COLO829 (cell line): ENCODE data around the gene CSF2.

Source experiments
- DNase-seq: peaks from one replicate; pipeline ENCODE4 v3.0.0; 2012; ENCODE audit warnings: low spot score

CSF2 gene

DNA sequence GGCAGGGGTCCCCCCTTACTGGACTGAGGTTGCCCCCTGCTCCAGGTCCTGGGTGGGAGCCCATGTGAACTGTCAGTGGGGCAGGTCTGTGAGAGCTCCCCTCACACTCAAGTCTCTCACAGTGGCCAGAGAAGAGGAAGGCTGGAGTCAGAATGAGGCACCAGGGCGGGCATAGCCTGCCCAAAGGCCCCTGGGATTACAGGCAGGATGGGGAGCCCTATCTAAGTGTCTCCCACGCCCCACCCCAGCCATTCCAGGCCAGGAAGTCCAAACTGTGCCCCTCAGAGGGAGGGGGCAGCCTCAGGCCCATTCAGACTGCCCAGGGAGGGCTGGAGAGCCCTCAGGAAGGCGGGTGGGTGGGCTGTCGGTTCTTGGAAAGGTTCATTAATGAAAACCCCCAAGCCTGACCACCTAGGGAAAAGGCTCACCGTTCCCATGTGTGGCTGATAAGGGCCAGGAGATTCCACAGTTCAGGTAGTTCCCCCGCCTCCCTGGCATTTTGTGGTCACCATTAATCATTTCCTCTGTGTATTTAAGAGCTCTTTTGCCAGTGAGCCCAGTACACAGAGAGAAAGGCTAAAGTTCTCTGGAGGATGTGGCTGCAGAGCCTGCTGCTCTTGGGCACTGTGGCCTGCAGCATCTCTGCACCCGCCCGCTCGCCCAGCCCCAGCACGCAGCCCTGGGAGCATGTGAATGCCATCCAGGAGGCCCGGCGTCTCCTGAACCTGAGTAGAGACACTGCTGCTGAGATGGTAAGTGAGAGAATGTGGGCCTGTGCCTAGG is at the start of gene CSF2:
Gene CSF2 (plus strand): TSS at position 559 of the 783 bp plus-strand sequence. CDS start 35 bp downstream, at position 594.
- DNase-seq, result no peak

DNA sequence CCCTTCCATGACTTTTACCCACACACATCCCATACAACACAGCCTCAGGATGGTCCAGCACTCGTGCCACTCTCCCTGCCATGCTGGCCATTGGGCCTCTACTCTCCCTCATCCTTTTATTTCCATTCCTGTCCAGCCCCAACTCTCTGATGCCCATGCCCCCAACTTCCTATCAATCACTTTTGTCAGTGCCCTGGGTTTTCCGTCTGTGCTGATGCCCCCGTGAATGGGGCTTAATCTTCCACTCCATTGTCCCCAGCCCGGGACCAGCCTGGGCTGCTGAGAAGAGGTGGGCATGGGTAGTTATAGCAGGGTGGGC is 49.5 kb upstream of the CSF2 start:
- DNase-seq, result no peak

DNA sequence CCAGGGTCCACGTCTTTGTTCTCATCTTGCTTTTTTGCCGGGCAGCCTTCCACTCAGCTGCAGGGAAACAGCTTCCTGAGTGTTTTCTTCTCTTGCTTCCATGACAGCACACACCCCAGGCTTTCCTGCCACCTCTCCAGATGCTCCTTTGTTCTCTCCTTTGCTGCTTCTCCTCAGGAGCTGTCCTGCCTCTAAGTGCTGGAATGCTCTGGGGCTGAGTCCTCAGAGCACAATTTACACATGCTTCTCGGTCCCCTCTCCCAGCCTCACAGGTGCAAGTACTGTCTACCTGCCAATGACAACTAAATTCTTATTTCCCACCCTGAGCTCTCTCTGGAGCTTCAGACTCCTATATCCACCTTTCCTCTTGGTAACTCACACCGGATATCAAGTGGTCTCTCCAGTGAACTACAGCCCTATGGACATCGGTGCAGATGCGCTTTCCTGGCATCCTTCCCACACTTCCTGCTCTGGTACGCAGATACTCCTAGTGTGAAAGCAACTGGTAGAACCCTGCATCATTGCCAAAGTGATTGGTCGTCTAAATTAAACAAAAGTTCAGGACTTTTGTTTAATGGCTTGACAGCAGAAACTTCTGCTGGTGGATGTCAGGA is 48.7 kb upstream of the CSF2 start:
- DNase-seq, result no peak

DNA sequence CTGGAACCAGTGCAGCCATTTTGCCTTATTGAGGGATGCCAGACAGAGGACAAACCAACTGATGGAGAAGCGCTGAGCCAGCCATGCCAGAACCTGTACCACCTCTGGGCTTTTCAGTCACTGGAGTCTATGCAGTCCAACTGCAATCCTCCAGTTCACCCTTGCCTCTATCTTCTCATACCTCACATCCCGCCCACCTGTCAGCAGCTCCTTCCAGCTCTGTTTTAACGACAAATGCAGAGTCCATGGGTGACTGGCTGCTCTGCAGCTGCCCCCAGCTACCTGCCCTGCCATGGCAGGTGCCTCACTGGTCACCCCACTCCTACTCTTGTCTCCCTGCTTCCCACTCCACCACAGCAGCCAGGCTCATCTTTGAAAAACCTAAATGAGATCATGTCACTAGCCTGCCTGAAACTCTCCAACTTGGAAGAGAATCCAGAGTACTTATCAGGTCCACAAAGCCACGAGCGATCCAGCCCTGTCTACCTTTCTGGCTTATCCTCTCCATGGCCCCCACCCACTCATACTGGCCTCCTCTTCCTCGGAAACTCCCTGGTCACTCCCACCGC is 48.1 kb upstream of the CSF2 start:
- DNase-seq, result no peak

DNA sequence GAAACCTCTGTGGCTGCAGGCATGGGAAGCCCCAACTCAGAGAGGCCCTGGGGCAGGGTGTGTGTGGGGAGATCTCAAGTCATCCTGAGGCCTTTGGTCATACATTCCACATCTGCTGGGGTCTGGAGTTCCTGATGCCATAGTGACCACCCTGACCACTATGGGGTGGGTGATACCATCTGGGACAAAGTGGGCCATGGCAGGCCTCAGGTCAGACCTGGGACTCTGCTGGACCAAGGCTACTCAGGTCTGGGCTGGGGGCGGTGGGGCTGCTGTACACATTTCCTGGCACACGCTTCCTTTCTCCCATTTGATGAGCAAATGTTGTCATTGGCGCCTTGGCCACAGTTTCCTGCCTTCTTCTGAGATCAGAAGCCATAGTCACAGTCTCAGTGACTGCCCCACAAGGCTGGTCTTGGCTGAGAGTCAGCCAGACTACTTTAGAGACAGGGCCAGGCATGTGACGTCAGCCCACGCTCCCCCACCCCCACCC is 47.0 kb upstream of the CSF2 start:
- DNase-seq, result no peak

DNA sequence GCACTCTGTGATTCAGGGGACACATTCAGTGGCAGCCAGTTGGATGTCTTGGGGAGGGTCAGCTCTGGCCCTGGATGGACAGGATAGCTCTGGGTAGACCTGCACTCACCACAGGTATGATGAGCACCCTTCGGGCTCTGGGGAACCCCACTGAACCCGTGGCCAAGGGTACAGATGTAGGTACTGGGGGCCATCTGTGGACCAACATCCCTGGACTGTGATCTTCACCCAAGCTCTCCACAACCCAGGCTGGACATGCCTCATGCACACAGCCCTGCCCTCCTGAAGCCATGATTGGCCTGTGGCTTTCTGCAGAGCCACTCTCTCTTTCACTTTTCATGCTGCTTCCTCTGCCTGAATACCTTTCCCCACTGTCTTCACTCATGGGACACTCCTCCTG is 46.6 kb upstream of the CSF2 start:
- no peak for DNase-seq

DNA sequence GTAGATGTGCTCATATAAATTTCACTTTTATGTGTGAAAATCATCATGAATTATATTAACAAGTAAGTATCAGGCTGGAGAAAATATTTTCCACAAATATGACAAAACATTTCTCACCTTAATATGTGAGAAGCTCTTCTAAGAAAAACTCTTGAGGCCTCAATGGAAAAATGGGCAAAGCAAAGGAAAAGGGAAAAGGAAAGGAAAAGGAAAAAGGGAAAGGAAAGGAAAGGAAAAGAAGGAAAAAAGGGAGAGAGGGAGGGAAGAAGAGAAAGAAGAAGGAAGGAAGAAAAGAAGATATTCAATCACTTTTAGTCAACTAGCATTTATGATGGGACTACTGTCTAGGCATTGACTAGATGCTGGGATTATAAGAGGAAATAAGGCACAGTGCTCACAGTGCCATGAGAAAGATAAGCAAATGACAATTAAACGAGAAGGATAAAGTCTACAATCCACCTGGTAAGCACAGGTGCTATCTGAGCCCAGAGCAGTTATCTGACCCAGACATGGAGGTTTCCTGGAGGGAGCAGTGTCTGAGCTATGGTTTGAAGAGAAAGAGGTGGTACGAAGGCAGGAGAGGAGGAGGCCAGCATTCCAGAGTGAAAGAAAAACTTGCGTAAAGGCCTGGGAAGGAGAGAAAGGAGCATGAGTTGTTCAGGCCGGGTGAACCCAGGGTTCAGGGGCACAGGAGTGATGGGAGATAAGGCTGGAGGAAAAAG is 43.8 kb upstream of the CSF2 start:
- no peak for DNase-seq

DNA sequence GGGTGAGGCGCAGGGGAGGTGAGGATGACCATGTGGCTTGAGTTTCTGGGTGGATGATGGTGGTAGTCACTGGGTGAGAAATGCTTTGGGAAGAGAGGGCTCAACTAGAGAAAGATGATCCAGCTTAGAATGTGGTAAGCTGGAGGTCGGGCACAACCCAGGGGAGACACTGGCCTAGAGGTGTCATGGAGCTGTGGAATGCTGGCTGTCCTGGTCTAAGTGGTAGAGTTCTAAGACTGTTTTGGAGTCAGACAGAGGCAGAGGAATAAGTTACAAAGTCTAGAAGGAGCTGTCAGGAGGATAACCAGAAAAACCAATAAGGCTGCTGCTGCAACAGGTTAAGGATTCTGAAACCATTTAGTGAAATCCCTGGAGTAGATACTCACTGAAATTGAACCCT is 43.0 kb upstream of the CSF2 start:
- DNase-seq, result no peak

DNA sequence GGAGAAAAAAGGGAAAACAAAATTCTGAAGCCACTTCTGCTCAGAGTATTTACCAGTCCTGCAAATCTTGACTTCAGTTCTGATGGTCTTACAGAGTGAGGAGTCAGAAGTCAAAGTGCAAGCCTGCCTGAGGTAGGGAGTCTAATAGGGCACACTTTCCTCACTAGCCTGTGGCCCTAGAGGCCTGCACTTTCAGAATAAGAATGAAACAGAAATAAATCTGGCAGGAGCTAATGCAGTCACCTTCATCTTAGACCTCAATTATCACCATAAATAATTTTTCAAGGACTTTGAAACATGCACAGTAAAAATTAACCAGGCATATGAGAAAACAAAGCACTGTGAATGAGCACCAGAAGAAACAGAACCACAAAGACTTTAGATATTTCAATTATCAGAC is 41.4 kb upstream of the CSF2 start:
- DNase-seq, result no peak

DNA sequence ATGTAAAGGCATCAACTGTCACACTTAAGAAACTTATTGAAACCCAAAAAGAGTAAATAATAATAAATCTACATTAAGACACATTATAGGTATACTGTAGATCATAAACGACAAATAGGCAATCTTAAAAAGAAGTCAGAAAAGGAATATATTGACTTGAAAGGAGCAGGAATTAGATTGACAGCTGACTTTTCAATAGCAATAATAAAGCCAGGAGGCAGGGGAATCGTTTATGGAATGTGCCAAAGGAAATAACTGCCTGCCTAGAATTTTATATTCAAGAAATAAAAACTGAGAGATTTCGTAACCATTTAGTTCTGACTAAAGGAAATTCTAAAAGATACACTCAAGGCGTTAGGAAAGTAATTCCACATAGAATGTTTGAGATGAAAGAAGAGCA is 40.5 kb upstream of the CSF2 start:
- no peak for DNase-seq

DNA sequence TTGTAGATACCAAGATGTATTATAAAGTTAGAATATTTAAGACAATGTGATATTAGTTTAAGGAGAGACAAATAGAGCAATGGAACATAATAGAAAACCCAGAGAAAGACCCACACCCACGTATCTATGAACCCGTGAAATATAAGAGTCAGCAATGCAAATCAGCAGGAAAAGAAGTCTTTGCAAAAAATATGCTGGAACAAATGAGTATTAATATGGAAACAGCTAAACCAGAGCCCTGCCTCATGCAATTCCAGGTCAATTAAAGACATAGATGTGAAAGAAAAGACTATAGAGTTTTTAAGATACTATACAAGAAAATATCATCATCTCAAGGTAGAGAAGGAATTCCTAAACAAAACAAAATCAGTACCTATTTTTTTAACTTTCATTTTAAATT is 36.2 kb upstream of the CSF2 start:
- DNase-seq, result no peak

DNA sequence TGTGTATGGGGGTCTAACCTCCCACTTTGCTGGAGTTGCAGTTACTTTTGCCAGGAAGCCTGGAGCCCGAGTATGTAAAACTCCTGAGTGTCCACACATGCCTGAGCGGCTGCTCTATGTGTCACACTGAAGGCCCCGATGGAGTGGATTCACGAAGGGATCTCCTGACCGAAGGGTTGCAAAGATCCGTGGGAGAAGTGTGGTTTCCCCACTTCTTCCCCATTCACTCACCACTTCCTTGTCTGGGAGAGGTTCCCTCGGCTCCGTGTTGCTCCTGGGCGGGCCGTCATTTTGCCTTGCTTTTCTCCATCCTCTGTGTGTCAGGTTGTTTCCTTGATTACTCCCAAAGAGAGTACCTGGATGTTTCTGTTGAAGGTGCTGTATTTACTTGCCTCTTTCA is 29.4 kb upstream of the CSF2 start:
- no peak for DNase-seq

DNA sequence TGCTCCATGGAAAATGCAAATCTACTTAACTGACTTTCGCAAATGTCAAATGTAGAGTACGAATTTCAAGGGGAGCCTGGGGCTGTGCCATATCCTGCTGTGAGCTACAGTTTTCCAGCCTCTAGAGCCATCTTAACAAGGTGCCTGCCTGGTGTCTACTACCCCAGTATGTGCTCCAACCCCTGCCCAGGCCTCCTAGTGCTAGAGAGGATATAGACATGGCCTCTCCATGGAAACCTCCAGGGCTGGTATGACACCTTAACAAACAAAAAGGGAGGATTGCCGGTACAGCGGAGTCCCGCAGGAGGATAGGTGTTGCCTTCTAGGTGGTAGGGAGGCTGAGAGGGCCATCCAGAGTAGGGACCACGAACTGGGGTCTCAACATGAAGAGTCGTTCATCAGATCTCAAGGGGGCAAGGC is 26.7 kb upstream of the CSF2 start:
- no peak for DNase-seq

DNA sequence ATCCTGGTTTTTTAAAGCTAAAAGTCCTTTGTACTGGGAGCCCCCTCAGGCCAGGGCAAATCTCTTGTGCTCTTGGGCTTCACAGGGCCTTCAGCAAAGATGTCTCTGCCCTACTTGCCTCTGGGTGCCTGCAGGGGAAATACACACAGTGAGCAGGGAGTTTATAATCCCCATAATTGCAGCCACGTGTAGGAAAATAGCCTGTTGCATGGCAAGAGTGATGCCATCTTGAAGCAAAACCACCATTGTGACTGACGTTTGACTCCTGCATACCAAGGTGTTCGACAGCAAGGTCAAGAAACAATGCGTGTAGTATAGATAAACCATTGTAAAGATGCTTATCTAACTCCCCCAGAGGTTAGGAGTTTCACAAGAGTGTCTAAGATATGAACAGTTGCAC is 24.5 kb upstream of the CSF2 start:
- no peak for DNase-seq

DNA sequence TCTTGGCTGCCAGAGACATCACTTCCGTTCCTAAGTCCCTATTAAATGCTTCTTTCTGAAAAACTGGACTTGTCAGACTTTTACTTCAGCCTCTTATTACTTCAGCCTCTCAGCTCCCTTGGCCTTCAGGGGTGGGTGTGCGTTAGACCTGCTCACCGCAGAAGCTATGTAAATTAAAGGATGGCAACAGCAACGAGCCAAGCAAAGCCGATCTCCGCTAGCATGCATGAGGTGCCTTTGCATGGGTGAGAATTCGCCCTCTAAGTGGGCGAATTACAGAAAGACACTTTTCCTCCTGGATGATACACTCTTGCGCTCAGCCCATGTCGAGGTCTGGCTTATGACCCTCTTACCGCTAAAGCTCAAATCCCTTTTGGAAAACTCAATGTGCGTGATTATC is 24.0 kb upstream of the CSF2 start:
- DNase-seq, result no peak

DNA sequence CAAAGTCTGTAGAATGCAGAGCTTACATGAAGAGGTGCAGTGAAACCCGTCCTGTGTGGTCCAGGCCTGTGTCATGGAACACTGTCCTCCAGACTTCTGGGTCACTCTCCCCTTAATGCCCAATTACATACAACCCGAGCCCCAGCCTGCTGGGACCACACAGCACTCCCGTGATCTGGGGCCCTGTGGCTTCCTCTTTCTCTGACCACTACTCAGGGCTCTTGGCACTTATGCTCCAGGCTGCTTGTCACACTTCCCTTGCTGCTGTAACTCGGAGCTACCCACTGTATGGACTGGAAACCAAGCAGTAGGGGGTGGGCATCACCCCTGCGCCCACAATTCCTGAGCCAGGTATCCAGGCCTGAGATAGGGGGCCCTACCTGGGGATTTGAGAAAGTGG is 23.5 kb upstream of the CSF2 start:
- no peak for DNase-seq

DNA sequence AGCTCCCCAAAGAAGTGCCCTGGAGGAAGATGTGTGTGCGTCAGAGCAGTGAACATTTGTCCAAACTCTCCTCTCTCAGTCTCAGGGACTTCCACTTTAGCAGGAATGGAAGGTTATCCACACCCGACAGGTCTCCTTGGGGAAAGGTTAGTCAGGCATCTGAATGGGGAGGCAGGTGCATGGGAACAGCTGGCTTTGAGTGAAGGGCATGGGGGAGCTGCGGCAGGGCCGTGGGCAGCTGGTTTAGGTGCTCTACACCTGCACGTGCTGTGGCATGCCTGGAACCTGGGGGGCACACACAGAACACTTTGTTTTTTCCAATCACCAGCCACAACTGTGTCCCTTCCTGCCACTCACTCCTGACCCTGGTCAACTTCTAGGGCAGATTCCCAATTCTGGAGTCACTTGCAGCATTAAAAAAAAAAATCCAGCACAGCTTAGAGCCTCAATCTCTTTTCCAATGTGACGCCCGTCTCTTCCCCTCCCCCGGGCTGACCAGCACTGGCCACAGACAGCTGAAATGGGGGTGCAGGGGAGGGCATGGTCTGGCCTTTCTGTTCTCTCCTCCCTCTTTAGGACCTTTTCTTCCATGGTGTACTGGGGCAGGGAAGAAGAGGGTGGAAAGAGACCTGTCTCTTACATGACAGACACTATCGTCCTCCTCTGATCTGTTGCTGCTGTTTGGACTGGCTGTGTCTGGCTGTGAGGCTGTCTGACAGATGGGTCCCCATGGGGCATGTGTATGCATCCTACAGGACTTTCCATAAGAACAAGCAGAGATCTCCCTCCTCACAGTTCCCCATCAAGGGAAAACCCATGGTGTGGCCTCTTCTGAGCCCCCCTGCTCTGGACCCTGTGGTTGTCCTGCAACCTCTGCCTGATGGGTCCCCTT is 22.7 kb upstream of the CSF2 start:
- no peak for DNase-seq

DNA sequence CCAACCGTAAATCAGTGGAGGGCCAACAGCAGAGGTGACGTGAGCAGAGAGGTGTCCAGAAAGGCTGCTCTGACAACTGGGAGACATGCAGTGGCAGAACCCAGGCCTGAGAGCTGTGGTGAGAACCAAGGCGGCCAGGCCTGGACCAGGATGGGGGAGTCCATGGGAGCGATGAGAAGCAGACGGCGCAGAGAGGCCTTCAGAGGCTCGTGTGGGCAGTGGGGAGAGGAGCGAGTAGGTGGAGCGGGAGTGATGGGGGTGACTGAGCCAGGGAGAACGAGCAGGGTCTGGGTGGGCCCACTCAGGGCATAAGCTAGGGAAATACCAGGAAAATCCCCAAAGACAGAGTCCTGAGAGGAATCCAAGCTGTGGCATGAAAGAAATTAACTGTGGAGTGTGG is 21.1 kb upstream of the CSF2 start:
- no peak for DNase-seq

DNA sequence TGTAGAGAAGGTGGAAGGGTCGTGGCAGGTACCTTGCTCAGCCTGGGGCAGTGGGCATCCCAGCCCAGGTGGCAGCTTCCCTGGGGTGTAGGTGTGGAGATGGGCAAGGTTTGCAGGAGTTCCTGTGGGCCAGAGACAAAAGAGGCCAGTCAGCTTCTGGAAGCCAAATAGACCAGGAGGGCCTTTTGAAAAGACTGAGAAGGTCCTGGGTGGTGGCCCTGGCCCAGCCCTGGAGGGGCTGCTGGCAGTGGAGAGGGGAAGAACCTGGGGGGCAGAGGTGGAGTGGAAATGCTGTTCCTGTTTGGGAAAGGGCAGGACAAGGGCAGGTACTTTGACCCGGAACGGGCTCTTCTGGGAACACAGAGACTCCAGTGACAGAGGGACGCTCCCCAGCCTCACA is 20.1 kb upstream of the CSF2 start:
- no peak for DNase-seq

DNA sequence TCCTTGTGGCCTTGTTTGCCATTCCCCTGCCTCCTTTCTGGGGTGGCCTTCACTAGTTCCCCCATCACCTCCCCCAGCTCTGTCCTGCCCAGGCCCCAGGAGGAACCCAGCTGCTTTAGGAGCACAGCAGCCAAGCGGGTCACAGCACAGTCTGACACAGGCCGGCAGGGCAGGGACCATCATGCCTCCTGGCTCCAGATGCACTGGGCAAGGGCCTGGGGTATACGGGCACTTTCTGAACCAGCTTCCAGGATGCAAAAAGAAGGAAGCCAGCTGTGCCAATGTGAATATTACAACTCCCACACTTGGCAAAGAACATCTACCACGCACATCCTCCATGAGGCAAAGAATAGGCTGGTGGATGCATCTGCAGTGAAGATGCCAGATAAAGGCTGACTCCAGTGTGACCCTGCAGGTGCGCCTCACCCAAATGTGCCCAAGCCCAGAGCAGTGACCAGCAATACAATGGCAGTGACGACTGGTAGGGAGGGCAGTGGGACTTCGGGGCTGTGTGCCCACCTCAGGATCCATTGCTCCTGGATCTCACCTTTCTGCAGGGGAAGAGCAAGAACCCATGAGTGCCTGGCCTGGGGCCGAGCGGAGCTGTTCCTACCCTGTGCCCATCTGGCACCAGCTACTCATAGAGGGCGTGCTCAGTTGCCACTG is 19.4 kb upstream of the CSF2 start:
- DNase-seq, result no peak

DNA sequence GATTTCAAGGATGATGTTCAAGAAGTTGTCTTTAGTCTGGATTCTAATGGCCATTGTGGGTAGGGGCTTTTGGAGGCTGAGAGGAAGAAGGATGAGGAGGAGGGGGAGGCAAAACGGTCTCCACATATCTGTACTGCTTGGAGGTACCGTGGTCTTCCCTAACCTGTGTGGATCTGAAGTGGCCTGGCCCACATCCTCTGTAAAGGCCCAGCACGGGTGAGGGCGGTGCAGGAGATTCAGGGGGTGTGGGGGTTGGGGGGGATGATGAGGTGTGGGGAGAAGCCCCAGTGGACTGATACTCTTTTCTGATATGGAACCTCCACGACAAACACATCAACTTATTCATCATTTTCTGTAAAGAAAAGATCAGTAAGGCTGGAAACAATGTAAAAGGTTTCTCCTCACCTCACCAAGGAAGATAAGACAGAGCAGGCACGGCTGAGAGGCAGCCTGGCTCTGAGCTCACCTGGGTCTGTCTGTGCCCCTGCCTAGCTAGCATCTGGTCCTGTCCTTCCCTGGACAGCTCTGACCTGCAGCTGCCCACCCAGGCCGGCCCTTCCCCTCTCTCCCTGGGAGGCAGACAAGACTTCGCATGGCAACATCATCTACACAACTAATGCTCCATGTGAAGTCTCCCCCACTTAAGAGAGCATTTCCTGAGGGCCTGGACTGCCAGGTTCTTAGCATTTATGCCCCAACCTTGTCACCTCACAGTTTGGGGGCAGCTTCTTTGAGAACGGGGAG is 18.7 kb upstream of the CSF2 start:
- no peak for DNase-seq
